IPS DF 19.7 (cell line): ENCODE results near the gene TFPI.
"Not testable (repeated sequence)": the region's sequence is repeated elsewhere in the genome, so short reads cannot be mapped to it uniquely, and the experiment has no call there.

Experiments used
- DNase-seq: peaks from one replicate; pipeline ENCODE4 v3.0.0-alpha.2; 2013; ENCODE audit warnings: low read depth, low spot score

TFPI gene

GRCh38 chr2:187552828-187553681 is 1.2 kb downstream of the TFPI start:
- no peak for DNase-seq

- no peak for DNase-seq
These were observed 1.9 kb downstream of the TFPI start for GRCh38 chr2:187552381-187552780.

GRCh38 chr2:187550857-187551256 is 3.4 kb downstream of the TFPI start:
- DNase-seq, result no peak

- no peak for DNase-seq
These were observed 4.2 kb downstream of the TFPI start for GRCh38 chr2:187549951-187550555.

GRCh38 chr2:187549193-187549592 is 5.0 kb downstream of the TFPI start:
- DNase-seq, result no peak

- no peak for DNase-seq
These were observed 5.6 kb downstream of the TFPI start for GRCh38 chr2:187548656-187549055.

- DNase-seq, result no peak
These were observed 6.8 kb downstream of the TFPI start for GRCh38 chr2:187547353-187547979.

GRCh38 chr2:187546762-187547333 is 7.4 kb downstream of the TFPI start:
- DNase-seq, result no peak

- DNase-seq, result no peak
These were observed 8.9 kb downstream of the TFPI start for GRCh38 chr2:187545238-187545751.

GRCh38 chr2:187544371-187545080 is 9.7 kb downstream of the TFPI start:
- DNase-seq, result no peak

- no peak for DNase-seq
These were observed 10.7 kb downstream of the TFPI start for GRCh38 chr2:187543488-187543887.

- DNase-seq, result no peak
These were observed 12.1 kb downstream of the TFPI start for GRCh38 chr2:187542123-187542522.

GRCh38 chr2:187541086-187542085 is 12.8 kb downstream of the TFPI start:
- no peak for DNase-seq

GRCh38 chr2:187538222-187538621 is 16.0 kb downstream of the TFPI start:
- not testable (repeated sequence) for DNase-seq

GRCh38 chr2:187535381-187535780 is 18.9 kb downstream of the TFPI start:
- DNase-seq, result not testable (repeated sequence)

- DNase-seq, result no peak
These were observed 21.7 kb downstream of the TFPI start for GRCh38 chr2:187532333-187533120.

GRCh38 chr2:187529977-187530721 is 24.1 kb downstream of the TFPI start:
- no peak for DNase-seq

GRCh38 chr2:187529248-187529976 is 24.8 kb downstream of the TFPI start:
- no peak for DNase-seq
